ENCODE data around the gene CCNB2.

DNA sequence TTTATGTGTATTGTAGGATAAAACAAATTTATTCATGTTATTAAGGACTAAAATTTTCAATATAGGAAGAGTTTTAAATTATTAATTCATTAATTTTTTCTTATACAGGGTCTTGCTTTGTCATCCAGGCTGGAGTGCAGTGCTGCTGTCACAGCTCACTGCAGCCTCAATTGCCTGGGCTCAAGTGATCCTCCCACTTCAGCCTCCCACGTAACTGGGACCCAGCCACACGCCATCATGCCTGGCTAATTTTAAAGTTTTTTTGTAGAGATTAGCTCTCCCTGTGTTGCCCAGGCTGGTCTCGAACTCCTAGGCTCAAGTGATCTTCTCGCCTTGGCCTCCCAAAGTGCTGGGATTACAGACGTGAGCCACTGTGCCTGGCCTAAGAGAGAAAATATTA, 14.7 kb downstream of the CCNB2 start:
- TF ChIP-seq EZH2 (IDR thresholded peaks at IDR 0.05) = no peak
- TF ChIP-seq POLR2AphosphoS5 (IDR thresholded peaks at IDR 0.05; ENCODE audit: borderline replicate concordance, low read depth, low read length) = no peak
- no peak for TF ChIP-seq FOXP2 (optimal IDR thresholded peaks at IDR 0.05; ENCODE audit: control extremely low read depth, extremely low read length, insufficient read depth)

Data from SK-N-MC (cell line).